SHP77 (cell line): Measurements from ENCODE around the gene SELENOI.

ENCODE experiments used
- DNase-seq, 2 experiments: peaks; one replicate each; lab custom pipeline; 2025; lab: John Stamatoyannopoulos, UW

The SELENOI gene

GRCh38 chr2:26412091-26412673 lies 66.2 kb downstream of the SELENOI start:
- DNase-seq: no peak

- no peak for DNase-seq
These were observed 68.4 kb downstream of the SELENOI start for GRCh38 chr2:26414311-26414710.

GRCh38 chr2:26421961-26422360 lies 76.0 kb downstream of the SELENOI start:
- DNase-seq: no peak

GRCh38 chr2:26422947-26423629 lies 77.1 kb downstream of the SELENOI start:
- no peak for DNase-seq

- no peak for DNase-seq
These were observed 77.8 kb downstream of the SELENOI start for GRCh38 chr2:26423750-26424149.

GRCh38 chr2:26424221-26424620 lies 78.3 kb downstream of the SELENOI start:
- DNase-seq: no peak

GRCh38 chr2:26428846-26429245 lies 82.9 kb downstream of the SELENOI start:
- DNase-seq: no peak

- peak; percentile 21 to 31 for DNase-seq
These were observed 84.0 kb downstream of the SELENOI start for GRCh38 chr2:26429779-26430578.

GRCh38 chr2:26430826-26431225 lies 84.9 kb downstream of the SELENOI start:
- DNase-seq: no peak

GRCh38 chr2:26432363-26432762 lies 86.4 kb downstream of the SELENOI start:
- DNase-seq: no peak

GRCh38 chr2:26432859-26433258 lies 86.9 kb downstream of the SELENOI start:
- DNase-seq: no peak

GRCh38 chr2:26435106-26435505 lies 89.2 kb downstream of the SELENOI start:
- no peak for DNase-seq

- no peak for DNase-seq
These were observed 92.6 kb downstream of the SELENOI start for GRCh38 chr2:26438526-26438925.

GRCh38 chr2:26438926-26439325 lies 93.0 kb downstream of the SELENOI start:
- no peak for DNase-seq

- DNase-seq: no peak
These were observed 96.4 kb downstream of the SELENOI start for GRCh38 chr2:26442301-26442700.

GRCh38 chr2:26442707-26443106 lies 96.8 kb downstream of the SELENOI start:
- no peak for DNase-seq

GRCh38 chr2:26444236-26444635 lies 98.3 kb downstream of the SELENOI start:
- DNase-seq: no peak
